Activated T-helper 17 cell treated with anti-CD3 and anti-CD28 coated beads, Interleukin-2, amount 50 U/mL, for 72 hours (primary cell): ENCODE measurements around the gene ADIPOR2. TPM values are rescaled to one million over a fixed set of nuclear protein-coding genes. Genes with fewer than 3 reads are reported as not detected.
"Not testable (repeated sequence)": the region's sequence is repeated elsewhere in the genome, so short reads cannot be mapped to it uniquely, and the experiment has no call there.

ENCODE experiments used
- ATAC-seq: fragments of 150-1000 bp; cut with Tn5 transposase; replicated peaks from 2 replicates; pipeline ENCODE4 v1.10.0; 2021; ENCODE audit warnings: mild to moderate bottlenecking, moderate library complexity
- H3K27ac Mint-ChIP-seq: one replicate; pipeline ENCODE4 v1.8.0; 2022; ENCODE audit warnings: mixed read lengths
- H3K27me3 Mint-ChIP-seq: one replicate; pipeline ENCODE4 v1.8.0; 2022; ENCODE audit warnings: mixed read lengths
- H3K36me3 Mint-ChIP-seq: one replicate; pipeline ENCODE4 v1.8.0; 2022; ENCODE audit warnings: low read depth, mild to moderate bottlenecking, mixed read lengths
- H3K4me1 Mint-ChIP-seq: one replicate; pipeline ENCODE4 v1.8.0; 2022; ENCODE audit warnings: mixed read lengths
- H3K4me3 Mint-ChIP-seq: one replicate; pipeline ENCODE4 v1.8.0; 2022; ENCODE audit warnings: mild to moderate bottlenecking, mixed read lengths
- H3K9me3 Mint-ChIP-seq: one replicate; pipeline ENCODE4 v1.8.0; 2022; ENCODE audit warnings: mixed read lengths
- total RNA-seq, 2 donors: library from RNA; stranded (reverse); gene quantifications; one replicate each; pipeline ENCODE4 v1.2.3, GENCODE V29; 2022

ADIPOR2 gene
- total RNA-seq, 2 donors from 2014 or later: 40.0 to 52.9 TPM

DNA sequence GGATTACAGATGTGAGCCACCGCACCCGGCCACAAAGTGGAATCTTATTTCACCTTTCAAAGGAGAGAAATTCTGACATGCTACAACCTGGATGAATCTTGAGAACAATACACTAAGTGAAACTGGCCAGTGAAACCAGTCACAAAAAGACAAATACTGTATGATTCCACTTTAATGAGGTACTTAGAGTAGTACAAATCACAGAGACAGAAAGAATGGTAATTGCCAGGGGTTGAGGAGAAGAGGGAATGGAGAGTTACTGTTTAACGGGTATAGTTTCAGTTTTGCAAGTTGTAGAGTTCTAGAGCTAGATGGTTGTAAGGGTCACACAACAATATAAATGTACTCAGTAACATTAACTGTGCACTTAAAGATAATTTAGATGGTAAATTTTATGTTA lies 33.4 kb downstream of the ADIPOR2 start:
- peaks cover 38% of the 10 kb centered on the region for H3K36me3 Mint-ChIP-seq
- no peaks in the 10 kb centered on the region for H3K9me3 Mint-ChIP-seq
- ATAC-seq: no peak
- H3K4me1 Mint-ChIP-seq: peaks cover 10% of the 10 kb centered on the region
- no peak overlapping the region for H3K4me3 Mint-ChIP-seq
- no peak overlapping the region for H3K27ac Mint-ChIP-seq
- no peaks in the 10 kb centered on the region for H3K27me3 Mint-ChIP-seq

DNA sequence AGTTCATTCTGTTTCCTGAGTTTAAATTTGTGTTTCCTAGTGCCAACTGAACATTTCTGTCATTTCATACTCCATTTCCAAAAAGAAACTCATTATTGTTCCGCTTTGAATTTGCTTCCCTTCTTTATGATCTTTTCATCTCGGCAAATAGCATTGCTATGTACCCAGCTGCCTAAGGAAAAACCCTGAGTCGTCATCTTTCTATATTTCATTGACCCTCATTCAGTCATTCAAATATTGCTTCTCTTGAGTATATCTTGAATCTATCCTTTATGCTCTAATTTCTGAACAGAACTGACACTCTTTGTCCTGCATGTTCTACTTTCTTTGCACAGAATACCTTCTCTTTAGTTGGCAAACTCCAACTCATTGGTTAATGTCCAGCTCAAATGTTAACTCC lies 35.9 kb downstream of the ADIPOR2 start:
- Mint-ChIP-seq H3K27ac (no peak overlapping the region), H3K4me3 (no peak overlapping the region), H3K27me3 (no peaks in the 10 kb centered on the region), H3K9me3 (no peaks in the 10 kb centered on the region), H3K36me3 (peaks cover 44% of the 10 kb centered on the region), H3K4me1 (peaks cover 5% of the 10 kb centered on the region)
- ATAC-seq: no peak

DNA sequence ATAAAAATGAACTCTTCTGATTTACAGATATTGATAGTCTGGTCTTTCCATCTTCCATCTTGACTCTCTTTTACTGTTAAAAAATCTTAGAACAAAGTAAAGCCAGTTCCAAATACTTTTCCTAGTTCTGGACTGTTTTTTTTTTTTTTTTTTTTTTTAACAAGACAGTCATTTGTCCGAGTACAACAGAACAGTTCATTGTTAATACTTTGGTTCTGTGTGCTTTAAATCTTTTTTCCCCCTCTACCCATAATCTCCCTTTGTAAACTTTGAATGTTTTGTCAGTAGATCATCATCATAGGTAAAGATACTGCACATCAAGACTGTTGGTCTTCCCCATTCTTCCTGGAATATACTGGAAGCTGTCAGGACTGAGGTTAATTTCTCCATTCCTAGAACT lies 38.0 kb downstream of the ADIPOR2 start:
- peaks cover 44% of the 10 kb centered on the region for H3K36me3 Mint-ChIP-seq
- no peaks in the 10 kb centered on the region for H3K9me3 Mint-ChIP-seq
- no peaks in the 10 kb centered on the region for H3K27me3 Mint-ChIP-seq
- no peak for ATAC-seq
- no peak overlapping the region for H3K4me3 Mint-ChIP-seq
- peaks cover 10% of the 10 kb centered on the region for H3K4me1 Mint-ChIP-seq
- no peak overlapping the region for H3K27ac Mint-ChIP-seq

DNA sequence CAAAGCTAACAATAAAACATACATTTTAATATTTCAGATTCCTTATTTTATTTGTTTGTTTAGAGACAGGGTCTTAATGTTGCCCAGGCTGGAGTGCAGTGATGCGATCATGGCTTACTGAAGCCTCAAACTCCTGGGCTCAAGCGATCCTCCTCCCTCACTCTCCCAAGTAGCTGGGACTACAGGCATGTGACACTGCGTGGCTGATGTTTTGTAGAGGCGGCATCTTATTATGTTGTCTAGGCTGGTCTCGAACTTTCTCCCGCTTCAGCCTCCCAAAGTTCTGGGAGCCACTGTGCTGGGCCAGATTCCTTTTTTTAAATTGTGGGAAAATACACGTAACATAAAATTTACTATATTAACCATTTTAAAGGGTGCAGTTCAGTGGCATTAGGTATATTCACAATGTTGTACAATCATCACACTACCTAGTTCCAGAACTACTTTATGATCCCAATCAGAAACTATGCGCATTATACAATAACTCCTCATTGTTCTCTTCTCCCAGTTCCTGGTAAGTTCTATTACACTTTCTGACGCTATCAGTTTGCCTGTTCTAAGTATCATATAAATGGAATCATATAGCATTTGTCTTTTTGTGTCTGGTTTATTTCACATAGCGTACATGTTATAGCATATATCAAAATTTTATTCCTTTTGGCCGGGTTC lies 40.3 kb downstream of the ADIPOR2 start:
- H3K36me3 Mint-ChIP-seq: peaks cover 28% of the 10 kb centered on the region
- no peak overlapping the region for H3K27ac Mint-ChIP-seq
- no peaks in the 10 kb centered on the region for H3K27me3 Mint-ChIP-seq
- no peaks in the 10 kb centered on the region for H3K9me3 Mint-ChIP-seq
- no peak overlapping the region for H3K4me3 Mint-ChIP-seq
- ATAC-seq: no peak
- peaks cover 10% of the 10 kb centered on the region for H3K4me1 Mint-ChIP-seq

DNA sequence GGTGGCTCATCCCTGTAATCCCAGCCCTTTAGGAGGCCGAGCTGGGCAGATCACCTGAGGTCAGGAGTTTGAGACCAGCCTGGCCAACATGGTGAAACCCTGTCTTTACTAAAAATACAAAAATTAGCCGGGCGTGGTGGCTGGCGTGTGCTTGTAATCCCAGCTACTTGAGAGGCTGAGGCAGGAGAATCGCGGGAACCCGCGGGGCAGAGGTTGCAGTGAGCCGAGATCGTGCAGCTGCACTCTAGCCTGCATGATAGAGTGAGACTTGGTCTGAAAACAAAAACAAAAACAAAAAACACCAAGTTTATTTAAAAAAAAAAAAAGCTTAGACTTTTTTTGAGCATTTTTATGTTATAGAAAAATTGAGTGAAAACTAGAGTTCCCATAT lies 40.8 kb downstream of the ADIPOR2 start:
- not testable (repeated sequence) for H3K27me3 Mint-ChIP-seq, H3K4me3 Mint-ChIP-seq, H3K9me3 Mint-ChIP-seq, ATAC-seq, H3K27ac Mint-ChIP-seq
- peaks cover 24% of the 10 kb centered on the region for H3K36me3 Mint-ChIP-seq
- H3K4me1 Mint-ChIP-seq: peaks cover 10% of the 10 kb centered on the region

DNA sequence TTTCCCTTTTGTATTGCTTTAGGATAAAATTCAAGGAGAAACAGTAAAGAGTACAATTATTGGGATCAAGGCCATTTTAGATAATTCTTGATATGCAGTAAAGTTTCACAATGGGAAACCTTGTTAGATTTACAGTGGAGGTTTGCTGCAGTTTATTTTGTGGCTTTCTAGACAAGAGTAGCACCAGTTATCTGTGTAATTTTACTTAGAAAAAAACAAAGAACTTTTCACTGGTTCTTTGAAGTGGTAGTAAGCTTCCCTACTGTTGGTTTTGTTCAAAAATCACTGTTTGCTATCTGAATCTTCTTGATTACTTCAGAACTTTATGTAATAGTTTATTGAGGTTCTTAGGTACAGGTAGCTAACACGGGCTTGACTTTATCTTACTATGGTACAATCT lies 42.0 kb downstream of the ADIPOR2 start:
- no peaks in the 10 kb centered on the region for H3K27me3 Mint-ChIP-seq
- peaks cover 12% of the 10 kb centered on the region for H3K36me3 Mint-ChIP-seq
- no peak overlapping the region for H3K4me3 Mint-ChIP-seq
- ATAC-seq: no peak
- no peak overlapping the region for H3K27ac Mint-ChIP-seq
- peaks cover 10% of the 10 kb centered on the region for H3K4me1 Mint-ChIP-seq
- no peaks in the 10 kb centered on the region for H3K9me3 Mint-ChIP-seq

DNA sequence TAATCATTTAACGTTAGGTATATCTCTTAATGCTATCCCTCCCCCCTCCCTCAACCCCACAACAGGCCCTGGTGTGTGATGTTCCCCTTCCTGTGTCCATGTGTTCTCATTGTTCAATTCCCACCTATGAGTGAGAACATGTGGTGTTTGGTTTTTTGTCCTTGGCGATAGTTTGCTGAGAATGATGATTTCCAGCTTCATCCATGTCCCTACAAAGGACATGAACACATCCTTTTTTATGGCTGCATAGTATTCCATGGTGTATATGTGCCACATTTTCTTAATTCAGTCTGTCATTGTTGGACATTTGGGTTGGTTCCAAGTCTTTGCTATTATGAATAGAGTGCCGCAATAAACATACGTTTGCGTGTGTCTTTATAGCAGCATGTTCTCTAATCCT lies 42.8 kb downstream of the ADIPOR2 start:
- H3K4me3 Mint-ChIP-seq, ATAC-seq, H3K27ac Mint-ChIP-seq, H3K27me3 Mint-ChIP-seq, H3K9me3 Mint-ChIP-seq: not testable (repeated sequence)
- Mint-ChIP-seq H3K36me3 (peaks cover 12% of the 10 kb centered on the region), H3K4me1 (peaks cover 10% of the 10 kb centered on the region)

DNA sequence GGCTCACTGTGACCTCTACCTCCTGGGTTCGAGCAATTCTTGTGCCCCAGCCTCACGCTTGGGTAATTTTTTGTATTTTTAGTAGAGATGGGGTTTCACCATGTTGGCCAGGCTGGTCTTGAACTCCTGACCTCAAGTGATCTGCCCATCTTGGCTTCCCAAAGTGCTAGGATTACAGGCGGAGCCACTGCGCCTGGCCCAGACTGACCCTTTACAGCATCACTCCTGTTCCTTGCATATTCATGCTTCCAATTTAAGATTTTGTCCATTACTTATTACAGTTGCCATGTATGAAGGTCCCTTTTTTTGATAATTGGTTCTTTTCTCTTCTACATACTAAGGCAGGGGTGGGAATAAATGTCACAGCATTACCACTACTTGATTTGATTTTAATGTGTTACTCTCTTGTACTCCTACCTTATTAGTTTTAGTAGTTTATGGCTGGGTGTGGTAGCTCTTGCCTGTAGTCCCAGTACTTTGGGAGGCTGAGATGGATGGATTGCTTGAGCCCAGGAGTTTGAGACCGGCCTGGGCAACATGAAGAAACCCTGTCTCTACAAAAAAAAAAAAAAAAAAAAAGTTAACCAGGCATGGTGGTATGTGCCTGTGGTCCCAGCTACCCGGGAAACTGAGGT lies 46.9 kb downstream of the ADIPOR2 start:
- Mint-ChIP-seq H3K27ac (no peak overlapping the region), H3K27me3 (no peaks in the 10 kb centered on the region), H3K4me1 (peaks cover 10% of the 10 kb centered on the region), H3K4me3 (no peak overlapping the region), H3K36me3 (no peaks in the 10 kb centered on the region), H3K9me3 (no peaks in the 10 kb centered on the region)
- ATAC-seq: no peak

DNA sequence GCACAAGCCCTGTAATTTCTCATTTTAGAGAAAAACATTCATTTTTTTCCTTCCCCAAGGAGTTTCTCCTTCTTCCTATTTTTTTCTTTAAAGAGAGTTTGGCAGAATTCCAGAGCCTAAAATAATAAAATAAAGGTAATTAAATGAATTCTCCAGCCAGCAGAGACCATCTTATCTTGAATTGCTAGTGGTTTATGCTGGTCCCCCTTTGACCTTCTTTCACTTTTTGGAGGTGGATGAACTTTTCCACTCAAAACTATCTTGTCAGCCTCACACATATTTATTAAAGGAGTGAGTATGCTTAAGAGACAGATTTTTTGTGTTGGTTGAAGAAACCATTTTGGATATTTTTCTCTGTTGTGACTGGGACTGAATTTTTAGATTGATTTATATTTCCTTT lies 47.6 kb downstream of the ADIPOR2 start:
- Mint-ChIP-seq H3K27me3 (no peaks in the 10 kb centered on the region), H3K27ac (no peak overlapping the region), H3K4me1 (peaks cover 7% of the 10 kb centered on the region), H3K36me3 (no peaks in the 10 kb centered on the region), H3K4me3 (no peak overlapping the region), H3K9me3 (no peaks in the 10 kb centered on the region)
- ATAC-seq: no peak

DNA sequence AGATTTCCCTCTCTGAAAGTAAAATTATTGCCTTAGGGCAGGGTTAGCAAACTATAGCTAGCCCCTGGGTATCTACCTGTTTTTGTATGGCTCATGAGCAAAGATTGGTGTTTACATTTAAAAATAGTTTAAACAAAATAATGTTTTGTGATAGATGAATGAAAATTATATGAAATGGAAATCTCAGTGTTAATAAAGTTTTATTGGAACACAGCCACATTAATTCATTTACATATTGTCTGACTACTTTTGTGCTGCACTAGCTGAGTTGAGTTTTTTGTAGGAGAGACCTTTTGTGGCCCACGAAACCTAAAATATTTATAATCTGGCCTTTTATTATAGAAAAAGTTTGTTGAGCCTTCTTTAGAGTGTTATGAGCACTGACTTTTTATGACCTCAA lies 48.5 kb downstream of the ADIPOR2 start:
- Mint-ChIP-seq H3K36me3 (no peaks in the 10 kb centered on the region), H3K4me3 (no peak overlapping the region), H3K27ac (no peak overlapping the region), H3K4me1 (peaks cover 7% of the 10 kb centered on the region), H3K9me3 (no peaks in the 10 kb centered on the region), H3K27me3 (no peaks in the 10 kb centered on the region)
- no peak for ATAC-seq

DNA sequence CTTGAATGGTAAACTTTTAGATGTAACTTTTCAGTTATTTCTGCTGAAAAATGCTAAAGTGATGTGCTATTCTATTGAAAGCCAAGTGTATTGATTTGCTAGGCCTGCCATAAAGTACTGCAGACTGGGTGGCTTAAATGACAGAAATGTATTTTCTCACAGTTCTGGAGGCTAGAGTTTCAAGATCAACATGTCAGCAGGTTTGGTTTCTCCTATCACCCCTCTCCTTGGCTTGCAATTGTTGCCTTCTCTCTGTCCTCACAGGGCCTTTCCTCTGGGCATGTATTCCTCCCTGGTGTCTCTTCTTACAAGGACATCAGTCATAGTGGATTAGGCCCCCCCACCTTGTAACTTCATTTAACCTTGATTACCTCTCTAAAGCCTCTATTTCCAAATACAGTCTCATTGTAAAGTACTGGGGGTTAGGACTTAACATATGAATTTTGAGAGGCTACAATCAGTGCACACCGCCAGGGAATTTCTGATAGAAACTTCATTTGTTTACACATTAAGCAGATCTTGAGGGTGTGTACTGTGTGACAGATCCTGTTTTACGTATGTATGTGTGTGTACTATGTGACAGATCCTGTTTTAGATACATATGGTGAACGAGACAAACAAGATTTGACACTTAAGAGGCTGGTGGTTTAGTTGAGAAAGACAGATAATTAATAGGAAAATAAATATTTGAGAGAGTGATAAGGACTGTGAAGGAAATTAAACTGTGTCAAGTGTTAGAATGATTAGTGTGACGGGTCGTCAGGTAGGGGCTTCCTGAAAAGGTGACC lies 49.5 kb downstream of the ADIPOR2 start:
- H3K36me3 Mint-ChIP-seq: peaks cover under 1% of the 10 kb centered on the region
- ATAC-seq: no peak
- H3K9me3 Mint-ChIP-seq: no peaks in the 10 kb centered on the region
- H3K27me3 Mint-ChIP-seq: no peaks in the 10 kb centered on the region
- peaks cover 7% of the 10 kb centered on the region for H3K4me1 Mint-ChIP-seq
- peak overlapping the region; percentile 0 for H3K27ac Mint-ChIP-seq
- H3K4me3 Mint-ChIP-seq: no peak overlapping the region

DNA sequence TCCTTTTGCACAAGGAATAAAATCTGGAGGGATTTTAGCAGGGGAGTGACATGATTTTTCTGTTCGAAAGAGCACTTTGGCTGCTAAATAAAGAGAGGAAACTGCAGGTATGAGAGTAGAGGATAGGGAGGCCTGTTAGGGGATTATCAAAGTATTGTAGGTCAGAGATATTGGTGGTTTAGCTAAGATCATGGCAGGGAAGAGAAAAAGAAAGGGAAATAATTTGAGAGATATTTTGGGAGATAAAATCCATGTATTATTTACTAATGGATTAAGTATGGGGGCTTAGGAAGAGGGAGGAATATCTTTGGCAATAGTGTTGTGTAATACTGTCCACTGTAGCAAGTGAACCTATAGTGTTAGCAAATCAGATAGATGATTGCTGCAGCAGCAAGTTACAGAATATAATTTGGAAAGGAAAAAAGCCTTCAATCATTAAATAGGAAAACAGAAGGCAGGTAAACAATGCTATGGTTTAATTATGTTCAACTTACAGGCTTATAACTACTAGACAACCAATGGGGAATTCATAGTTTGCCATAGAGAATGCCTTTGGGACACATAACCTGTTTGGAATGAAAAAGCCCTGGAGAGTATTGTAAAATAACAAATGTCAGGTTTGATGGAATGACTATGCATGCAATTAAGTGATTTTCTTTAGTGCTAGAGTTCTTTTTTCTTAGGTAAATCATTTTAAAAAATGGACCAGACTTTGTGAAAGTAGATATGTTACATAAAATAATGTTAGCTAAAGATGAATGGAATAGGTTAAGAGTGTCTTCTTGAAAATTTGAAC lies 50.5 kb downstream of the ADIPOR2 start:
- Mint-ChIP-seq H3K27ac (no peak overlapping the region), H3K9me3 (no peaks in the 10 kb centered on the region), H3K36me3 (peaks cover 11% of the 10 kb centered on the region), H3K4me1 (peaks cover 7% of the 10 kb centered on the region), H3K27me3 (no peaks in the 10 kb centered on the region), H3K4me3 (no peak overlapping the region)
- ATAC-seq: no peak

DNA sequence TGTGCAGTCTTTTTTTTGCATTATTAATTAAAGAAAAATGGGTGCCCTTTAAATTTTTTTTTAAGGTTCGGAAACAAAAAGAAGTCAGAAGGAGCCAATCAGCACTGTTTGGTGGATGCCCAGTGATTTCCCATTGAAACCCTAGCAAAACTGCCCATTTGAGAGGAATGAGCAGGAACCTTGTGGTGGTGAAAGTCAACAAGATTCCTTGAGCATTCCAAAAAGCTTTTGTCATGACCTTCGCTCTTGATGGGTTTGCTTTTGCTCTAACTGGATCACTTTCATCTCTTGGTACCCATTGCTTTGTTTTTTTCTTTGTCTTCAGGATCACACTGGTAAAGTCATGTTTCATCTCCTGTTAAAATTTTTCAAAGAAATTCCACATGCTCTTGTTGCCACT lies 54.1 kb downstream of the ADIPOR2 start:
- no peak overlapping the region for H3K27ac Mint-ChIP-seq
- H3K9me3 Mint-ChIP-seq: peaks cover 6% of the 10 kb centered on the region
- peaks cover 41% of the 10 kb centered on the region for H3K36me3 Mint-ChIP-seq
- ATAC-seq: no peak
- H3K4me3 Mint-ChIP-seq: no peak overlapping the region
- no peaks in the 10 kb centered on the region for H3K27me3 Mint-ChIP-seq
- peaks cover 7% of the 10 kb centered on the region for H3K4me1 Mint-ChIP-seq

DNA sequence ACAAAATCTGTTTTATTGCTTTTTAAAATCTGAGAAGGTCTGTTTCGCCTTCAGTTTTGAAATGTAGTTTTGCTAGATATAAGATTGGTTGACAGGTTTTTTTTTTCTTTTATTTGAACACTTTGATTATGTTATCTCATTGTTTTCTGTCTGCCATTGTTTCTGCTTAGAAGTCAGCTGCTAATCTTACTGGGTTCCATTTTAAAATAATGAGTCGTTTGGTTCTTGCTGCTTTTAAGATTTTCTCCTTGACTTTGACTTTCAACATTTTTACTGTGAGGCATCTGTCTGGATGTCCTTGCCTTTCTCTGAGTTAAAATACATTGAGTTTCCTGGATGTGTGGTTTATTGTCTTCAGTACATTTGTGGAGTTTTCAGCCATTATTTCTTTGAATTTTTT lies 56.7 kb downstream of the ADIPOR2 start:
- ATAC-seq: no peak
- no peaks in the 10 kb centered on the region for H3K4me1 Mint-ChIP-seq
- no peak overlapping the region for H3K4me3 Mint-ChIP-seq
- H3K36me3 Mint-ChIP-seq: peaks cover 41% of the 10 kb centered on the region
- no peak overlapping the region for H3K27ac Mint-ChIP-seq
- peaks cover 6% of the 10 kb centered on the region for H3K9me3 Mint-ChIP-seq
- no peaks in the 10 kb centered on the region for H3K27me3 Mint-ChIP-seq
